ENCODE measurements around the gene U2AF1L4. TPM values are rescaled to one million over a fixed set of nuclear protein-coding genes. Genes with fewer than 3 reads are reported as not detected.
"Not testable (repeated sequence)": the region's sequence is repeated elsewhere in the genome, so short reads cannot be mapped to it uniquely, and the experiment has no call there.

The U2AF1L4 gene
- polyA plus RNA-seq, 3 donors: 12.8 to 19.3 (median 19.0) TPM

- DNase-seq (ENCODE audit: extremely low read depth in 1 of 11, low read depth in 9 of 11, low spot score in 4 of 11): no peak
These were observed 8.0 kb downstream of the U2AF1L4 start for GRCh38 chr19:35736913-35737886.

GRCh38 chr19:35734889-35735288 lies 10.3 kb downstream of the U2AF1L4 start:
- no peak for DNase-seq (ENCODE audit: extremely low read depth in 1 of 11, low read depth in 9 of 11, low spot score in 4 of 11)

- no peak for DNase-seq (ENCODE audit: extremely low read depth in 1 of 11, low read depth in 9 of 11, low spot score in 4 of 11)
These were observed 10.9 kb downstream of the U2AF1L4 start for GRCh38 chr19:35734273-35734672.

GRCh38 chr19:35733180-35734125 lies 11.8 kb downstream of the U2AF1L4 start:
- no peak for DNase-seq (ENCODE audit: extremely low read depth in 1 of 11, low read depth in 9 of 11, low spot score in 4 of 11)

- no peak for DNase-seq (ENCODE audit: extremely low read depth in 1 of 11, low read depth in 9 of 11, low spot score in 4 of 11)
These were observed 12.6 kb downstream of the U2AF1L4 start for GRCh38 chr19:35732540-35733179.

- DNase-seq (ENCODE audit: extremely low read depth in 1 of 11, low read depth in 9 of 11, low spot score in 4 of 11): no peak
These were observed 13.3 kb downstream of the U2AF1L4 start for GRCh38 chr19:35731779-35732405.

- no peak for DNase-seq (ENCODE audit: extremely low read depth in 1 of 11, low read depth in 9 of 11, low spot score in 4 of 11)
These were observed 13.9 kb downstream of the U2AF1L4 start for GRCh38 chr19:35731353-35731752.

GRCh38 chr19:35730326-35730725 lies 14.9 kb downstream of the U2AF1L4 start:
- no peak for DNase-seq (ENCODE audit: extremely low read depth in 1 of 11, low read depth in 9 of 11, low spot score in 4 of 11)

- DNase-seq (ENCODE audit: extremely low read depth in 1 of 11, low read depth in 9 of 11, low spot score in 4 of 11): no peak
These were observed 15.5 kb downstream of the U2AF1L4 start for GRCh38 chr19:35729763-35730162.

- DNase-seq (ENCODE audit: extremely low read depth in 1 of 11, low read depth in 9 of 11, low spot score in 4 of 11): no peak
These were observed 16.2 kb downstream of the U2AF1L4 start for GRCh38 chr19:35729021-35729420.

GRCh38 chr19:35727956-35728706 lies 17.1 kb downstream of the U2AF1L4 start:
- DNase-seq (ENCODE audit: extremely low read depth in 1 of 11, low read depth in 9 of 11, low spot score in 4 of 11): no peak

- no peak for DNase-seq (ENCODE audit: extremely low read depth in 1 of 11, low read depth in 9 of 11, low spot score in 4 of 11)
These were observed 17.9 kb downstream of the U2AF1L4 start for GRCh38 chr19:35727053-35727955.

- DNase-seq (ENCODE audit: extremely low read depth in 1 of 11, low read depth in 9 of 11, low spot score in 4 of 11): no peak
These were observed 19.9 kb downstream of the U2AF1L4 start for GRCh38 chr19:35725216-35725861.

- no peak for DNase-seq (ENCODE audit: extremely low read depth in 1 of 11, low read depth in 9 of 11, low spot score in 4 of 11)
These were observed 20.7 kb downstream of the U2AF1L4 start for GRCh38 chr19:35724560-35724959.

- not testable (repeated sequence) for DNase-seq (ENCODE audit: extremely low read depth in 1 of 11, low read depth in 9 of 11, low spot score in 4 of 11)
These were observed 21.1 kb downstream of the U2AF1L4 start for GRCh38 chr19:35724132-35724531.

- DNase-seq (ENCODE audit: extremely low read depth in 1 of 11, low read depth in 9 of 11, low spot score in 4 of 11): no peak
These were observed 21.5 kb downstream of the U2AF1L4 start for GRCh38 chr19:35723671-35724070.

GRCh38 chr19:35722897-35723296 lies 22.3 kb downstream of the U2AF1L4 start:
- DNase-seq (ENCODE audit: extremely low read depth in 1 of 11, low read depth in 9 of 11, low spot score in 4 of 11): no peak
